ENCODE measurements around the gene RAD50.

DNA sequence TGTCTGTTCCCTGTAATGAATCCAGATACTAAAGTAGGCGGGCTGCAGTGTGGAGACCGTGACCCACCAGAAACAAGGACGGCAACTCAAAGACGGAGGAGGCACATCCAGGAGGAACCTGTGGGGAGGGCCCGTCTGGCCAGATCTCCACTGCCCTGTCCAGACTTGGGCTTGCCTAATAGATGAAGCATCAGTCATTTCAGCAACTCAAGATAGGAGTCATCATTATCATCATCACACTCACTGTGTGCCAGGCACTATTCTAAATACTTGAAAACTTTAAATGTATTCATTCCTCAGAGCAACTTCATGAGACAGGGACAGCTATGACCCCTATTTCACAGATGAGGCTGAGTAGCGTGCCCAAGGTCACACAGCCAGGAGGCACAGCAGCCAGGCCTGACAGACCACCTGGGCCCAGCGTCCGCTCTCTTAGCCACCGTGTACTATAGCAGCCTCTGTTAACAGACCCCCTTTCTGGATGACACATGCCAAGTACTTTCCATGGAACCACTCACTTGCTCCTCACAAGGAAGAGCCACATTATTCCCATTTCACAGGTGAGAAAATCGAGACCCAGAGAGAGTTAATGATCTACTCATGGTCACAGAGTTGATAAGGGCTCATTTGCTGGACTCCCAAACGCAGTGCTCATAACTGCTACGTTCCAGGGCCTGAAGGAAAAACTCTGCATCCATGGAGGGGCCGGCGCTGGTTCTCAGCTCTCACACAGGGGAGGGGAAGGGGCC is 112.1 kb downstream of the RAD50 start:
- no peak for TF ChIP-seq POLR2A (IDR thresholded peaks at IDR 0.05; ENCODE audit: low read depth)
- TF ChIP-seq, protein P1, sequence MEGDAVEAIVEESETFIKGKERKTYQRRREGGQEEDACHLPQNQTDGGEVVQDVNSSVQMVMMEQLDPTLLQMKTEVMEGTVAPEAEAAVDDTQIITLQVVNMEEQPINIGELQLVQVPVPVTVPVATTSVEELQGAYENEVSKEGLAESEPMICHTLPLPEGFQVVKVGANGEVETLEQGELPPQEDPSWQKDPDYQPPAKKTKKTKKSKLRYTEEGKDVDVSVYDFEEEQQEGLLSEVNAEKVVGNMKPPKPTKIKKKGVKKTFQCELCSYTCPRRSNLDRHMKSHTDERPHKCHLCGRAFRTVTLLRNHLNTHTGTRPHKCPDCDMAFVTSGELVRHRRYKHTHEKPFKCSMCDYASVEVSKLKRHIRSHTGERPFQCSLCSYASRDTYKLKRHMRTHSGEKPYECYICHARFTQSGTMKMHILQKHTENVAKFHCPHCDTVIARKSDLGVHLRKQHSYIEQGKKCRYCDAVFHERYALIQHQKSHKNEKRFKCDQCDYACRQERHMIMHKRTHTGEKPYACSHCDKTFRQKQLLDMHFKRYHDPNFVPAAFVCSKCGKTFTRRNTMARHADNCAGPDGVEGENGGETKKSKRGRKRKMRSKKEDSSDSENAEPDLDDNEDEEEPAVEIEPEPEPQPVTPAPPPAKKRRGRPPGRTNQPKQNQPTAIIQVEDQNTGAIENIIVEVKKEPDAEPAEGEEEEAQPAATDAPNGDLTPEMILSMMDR (IDR thresholded peaks at IDR 0.05): no peak

Measured in esophagus muscularis mucosa (tissue), 3 donors.